K562 (cell line): Measurements from ENCODE around the gene TMEM63C. TPM values are rescaled to one million over a fixed set of nuclear protein-coding genes. Genes with fewer than 3 reads are reported as not detected.

Source experiments
- ATAC-seq: fragments of 200-7000 bp; cut with Tn5 transposase; 3 replicates; pipeline ENCODE4 v1.9.1; 2020; ENCODE audit warnings: moderate library complexity
- BruUV-seq: library from RNA; stranded (reverse); fragments of 400-500 nt; replicated peaks from 2 replicates; lab custom pipeline; 2021; lab: Mats Ljungman, UMichigan
- CTCF ChIA-PET: fragments of 300-600 bp; formaldehyde crosslinking; extraction: SDS; loops from one replicate; lab custom pipeline; 2021; ENCODE audit warnings: low intra/inter-chr PET ratio; lab: Yijun Ruan, JAX
- POLR2A ChIA-PET: fragments of 300-600, 350-650 bp; sonication (Branson Sonifier 250); formaldehyde crosslinking; extraction: SDS; loops from one replicate; lab custom pipeline; 2021; ENCODE audit warnings: antibody characterized with exemption, inconsistent platforms; lab: Yijun Ruan, JAX
- DNase-seq, 4 experiments: peaks; one replicate each; pipeline versions ENCODE4 v3.0.0 to v3.0.0-alpha.2; 2011 to 2018; ENCODE audit warnings: low spot score in 3 of 4, mixed read lengths in 3 of 4; ENCODE audit errors: extremely low read depth in 1 of 4
- FAIRE-seq: peaks from 2 replicates; lab custom pipeline; 2011; peaks lifted over from hg19 to GRCh38; lab: Jason Lieb, UNC
- H2AFZ ChIP-seq: 2 replicates; pipeline ENCODE4 v1.6.0; 2011; ENCODE audit warnings: low read depth, low read length, control low read depth, inconsistent platforms
- H3K27ac ChIP-seq: fragments of 200-600 bp; 3 replicates; pipeline ENCODE4 v1.8.0; 2011; ENCODE audit warnings: low read depth, mild to moderate bottlenecking, control low read depth, inconsistent platforms, low read length, moderate library complexity, mixed read lengths; ENCODE audit errors: extremely low read depth
- H3K27me3 ChIP-seq, 2 experiments: fragments of 300-600 bp in 1 of 2; 2 replicates in 1 of 2; 3 replicates in 1 of 2; pipeline versions ENCODE4 v1.6.0 to v1.8.0; 2011; ENCODE audit warnings: inconsistent platforms in 2 of 2, low read length in 2 of 2, mild to moderate bottlenecking in 1 of 2, mixed read lengths in 1 of 2, moderate library complexity in 1 of 2; ENCODE audit not compliant: control insufficient read depth in 2 of 2, insufficient read depth in 2 of 2
- H3K36me3 ChIP-seq: fragments of 300-600 bp; 3 replicates; pipeline ENCODE4 v1.8.0; 2011; ENCODE audit warnings: mild to moderate bottlenecking, low read length, inconsistent platforms; ENCODE audit not compliant: control insufficient read depth, insufficient read depth
- H3K4me1 ChIP-seq, 2 experiments: fragments of 200-600 bp in 1 of 2; replicated peaks in 1 of 2; 2 replicates in 1 of 2; 3 replicates in 1 of 2; pipeline versions ENCODE4 v1.5.1 to v1.8.0; 2011; ENCODE audit warnings: inconsistent platforms in 2 of 2, low read length in 2 of 2, mild to moderate bottlenecking in 1 of 2, mixed read lengths in 1 of 2, moderate library complexity in 1 of 2; ENCODE audit not compliant: control insufficient read depth in 2 of 2, insufficient read depth in 2 of 2
- H3K4me2 ChIP-seq: 2 replicates; pipeline ENCODE4 v1.6.1; 2011; ENCODE audit warnings: low read length, control low read depth, inconsistent platforms, mixed read lengths; ENCODE audit not compliant: insufficient read depth
- H3K4me3 ChIP-seq: fragments of 200-600 bp; sonication (generic), shearing (Covaris generic); 2 replicates; pipeline ENCODE4 v1.5.1; 2016; ENCODE audit warnings: control low read depth, inconsistent platforms
- H3K79me2 ChIP-seq: fragments of 200-600 bp; 3 replicates; pipeline ENCODE4 v1.8.0; 2011; ENCODE audit warnings: low read length, inconsistent platforms; ENCODE audit not compliant: control insufficient read depth, insufficient read depth
- H3K9ac ChIP-seq, 2 experiments: 2 replicates each; pipeline versions ENCODE4 v1.6.0 to v1.6.1; 2011; ENCODE audit warnings: low read depth in 2 of 2, low read length in 2 of 2, control low read depth in 1 of 2, inconsistent platforms in 1 of 2, mild to moderate bottlenecking in 1 of 2, mixed read lengths in 1 of 2; ENCODE audit not compliant: insufficient read depth in 1 of 2
- H3K9me1 ChIP-seq: one replicate; pipeline ENCODE4 v1.6.0; 2011; ENCODE audit warnings: inconsistent platforms, mild to moderate bottlenecking, low read length, moderate library complexity; ENCODE audit not compliant: control insufficient read depth, insufficient read depth
- H3K9me3 ChIP-seq: replicated peaks from 2 replicates; pipeline ENCODE4 v1.5.1; 2011; ENCODE audit warnings: low read depth, low read length, inconsistent platforms; ENCODE audit not compliant: control insufficient read depth, insufficient read depth
- H4K20me1 ChIP-seq: replicated peaks from 2 replicates; pipeline ENCODE4 v1.6.1; 2011; ENCODE audit warnings: low read length, inconsistent platforms, mixed read lengths; ENCODE audit not compliant: control insufficient read depth, insufficient read depth
- GTF2F1 ChIP-seq: IDR thresholded peaks from 2 replicates; pipeline ENCODE4 v1.6.1; 2011; ENCODE audit warnings: low read depth, low read length, improper control_type of control experiment
- HDAC3 ChIP-seq: fragments of 450-650 bp; IDR thresholded peaks from 2 replicates; pipeline ENCODE4 v1.6.1; 2018; ENCODE audit warnings: borderline replicate concordance, mild to moderate bottlenecking, moderate library complexity; ENCODE audit not compliant: partially characterized antibody
- HDAC6 ChIP-seq: IDR thresholded peaks from 2 replicates; pipeline ENCODE4 v1.6.1; 2012; ENCODE audit warnings: low read depth, mild to moderate bottlenecking, control low read depth, inconsistent platforms, low read length, moderate library complexity
- HNRNPK ChIP-seq: fragments of 200-400 bp; formaldehyde crosslinking; IDR thresholded peaks from one replicate; pipeline ENCODE4 v1.6.1; 2018; ENCODE audit warnings: mild to moderate bottlenecking, low read depth, low read length; ENCODE audit not compliant: poor library complexity, severe bottlenecking
- HOXB6 ChIP-seq: fragments of 250-450 bp; sonication (Bioruptor Pico); IDR thresholded peaks from 2 replicates; pipeline ENCODE4 v1.5.1; 2022; ENCODE audit warnings: mild to moderate bottlenecking, borderline replicate concordance
- KDM5B ChIP-seq: fragments of 200-600 bp; sonication (generic); IDR thresholded peaks from 2 replicates; pipeline ENCODE4 v1.6.1; 2012; ENCODE audit warnings: low read depth, mild to moderate bottlenecking, moderate library complexity, low read length, control low read depth, inconsistent platforms; ENCODE audit not compliant: insufficient replicate concordance
- SAFB ChIP-seq: fragments of 200-400 bp; formaldehyde crosslinking; IDR thresholded peaks from 2 replicates; pipeline ENCODE4 v1.6.1; 2017; ENCODE audit warnings: low read depth, low read length, borderline replicate concordance
- SNRNP70 ChIP-seq: fragments of 200-400 bp; formaldehyde crosslinking; optimal IDR thresholded peaks from 2 replicates; pipeline ENCODE3; 2017; ENCODE audit warnings: low read depth, low read length
- TAF7 ChIP-seq: fragments of 450-650 bp; IDR thresholded peaks from 2 replicates; pipeline ENCODE4 v1.6.1; 2016; ENCODE audit warnings: missing genetic modification characterization, missing compliant biosample characterization
- ZC3H4 ChIP-seq: sonication (generic); formaldehyde crosslinking; IDR thresholded peaks from 2 replicates; pipeline ENCODE4 v1.9.0; 2021; ENCODE audit warnings: missing genetic modification reagents, borderline replicate concordance
- ZNF589 ChIP-seq: fragments of 200-800 bp; sonication (Bioruptor generic); IDR thresholded peaks from 2 replicates; pipeline ENCODE4 v1.6.1; 2016; ENCODE audit warnings: low read depth, missing genetic modification characterization, missing compliant biosample characterization
- WGBS: fragments of 100-300 bp; shearing (Covaris generic); methylation state at CpG from one replicate; pipeline ENCODE4 v1.1.6; 2016; ENCODE audit warnings: low coverage, mixed read lengths; ENCODE audit not compliant: insufficient coverage; ENCODE audit errors: missing lambda C conversion rate; 5-methylcytosine and 5-hydroxymethylcytosine counted together
- in situ Hi-C: fragments of 300-500 bp; cut with MboI; formaldehyde crosslinking; loops from 4 replicates; pipeline ENCODE4 v1.15.0; 2018; ENCODE audit warnings: inconsistent platforms, mixed read lengths
- intact Hi-C: fragments of 100-400 bp; cut with micrococcal nuclease; formaldehyde crosslinking; loops from 2 replicates; pipeline ENCODE4 v1.14.2; 2022
- polyA plus RNA-seq, 8 experiments: library from polyadenylated mRNA; depleted of rRNA in 4 of 8; stranded (reverse) in 5 of 8; unstranded in 3 of 8; fragments of >200 nt; fragmentation: Nextera tagmentation in 2 of 8; fragmentation: Illumina TruSeq in 1 of 8; extraction: Ambion mirVana in 2 of 8; extraction: Trizol in 1 of 8; gene quantifications; 2 replicates each; pipeline versions ENCODE4 v1.2.1 to v1.2.3, GENCODE V29; 2011 to 2014; ENCODE audit warnings: inconsistent platforms in 1 of 8, missing spikeins in 1 of 8
- total RNA-seq, 7 experiments: library from RNA; depleted of rRNA in 6 of 7; stranded (reverse); fragments of >200 nt in 6 of 7; fragmentation: Illumina TruSeq in 2 of 7; extraction: Trizol in 2 of 7; gene quantifications; 2 replicates each; pipeline versions ENCODE4 v1.2.1 to v1.2.3, GENCODE V29; 2011 to 2021; ENCODE audit warnings: low replicate concordance in 1 of 7
- TF ChIP-seq, protein P1 (sequence below): fragments of 200-800 bp; sonication (Bioruptor generic); IDR thresholded peaks from 2 replicates; pipeline ENCODE4 v1.6.1; 2017; ENCODE audit warnings: missing genetic modification characterization, missing compliant biosample characterization

The TMEM63C gene
- total and polyA plus RNA-seq, 9 of the 15 experiments (the other 6 are each of a cell fraction or from before 2014, with no cell fraction given) = 0.07 TPM; not detected in 8

DNA sequence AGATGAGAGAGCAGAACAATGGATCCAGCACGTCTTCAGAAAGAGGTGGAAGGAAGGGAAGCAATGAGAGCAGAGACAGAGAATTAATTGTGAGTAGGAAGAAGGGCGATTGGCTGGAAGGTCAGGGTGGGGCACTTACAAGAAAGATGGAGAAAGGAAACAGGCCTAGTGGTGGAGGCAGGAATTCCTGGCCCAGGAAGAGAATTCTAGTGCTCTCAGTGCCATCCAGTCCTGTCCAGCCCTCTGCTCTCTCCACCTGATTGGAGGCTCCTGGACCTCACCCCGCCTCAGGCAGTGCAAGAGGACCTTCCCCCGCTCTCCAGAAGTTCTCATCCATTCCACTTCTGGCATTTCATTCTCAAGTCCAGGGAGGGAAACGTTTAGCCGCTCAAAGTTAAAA is 46.5 kb downstream of the TMEM63C start:
- FAIRE-seq (no peak), ATAC-seq (no peak), DNase-seq (peak in 1 of 4 experiments; percentile 19)
- no peak overlapping the region for H3K4me2 ChIP-seq
- no peaks in the 10 kb centered on the region for H4K20me1 ChIP-seq
- no peak overlapping the region for H3K27ac ChIP-seq
- no peaks in the 10 kb centered on the region for H3K9me1 ChIP-seq
- H3K9me3 ChIP-seq = no peaks in the 10 kb centered on the region
- ChIA-PET POLR2A (interaction anchor here (1.1 kb wide), 1 partner anchor 15 kb away, joined by 3 read pairs; no protein-coding TSS in a partner anchor), CTCF (no interaction called here)
- TF ChIP-seq SNRNP70 (no peak), KDM5B (no peak), ZC3H4 (CRISPR knock-in tag) (no peak), ZNF589 (CRISPR knock-in tag) (no peak), TAF7 (tag) (no peak), HNRNPK (no peak)
- H2AFZ ChIP-seq = no peak overlapping the region
- H3K4me3 ChIP-seq = no peak overlapping the region
- no peak overlapping the region for H3K9ac ChIP-seq
- BruUV-seq = no TSS peak
- 8% methylated on average over 5 of the region's 6 CpGs for WGBS
- intact Hi-C loops (no loop called here), in situ Hi-C loops (no loop called here)
- H3K27me3 ChIP-seq = peaks cover 5 to 28% of the 10 kb centered on the region in 2 experiments; a peak in 4 of 5 replicates
- no peaks in the 10 kb centered on the region for H3K79me2 ChIP-seq
- no peaks in the 10 kb centered on the region for H3K4me1 ChIP-seq
- H3K36me3 ChIP-seq = no peaks in the 10 kb centered on the region

DNA sequence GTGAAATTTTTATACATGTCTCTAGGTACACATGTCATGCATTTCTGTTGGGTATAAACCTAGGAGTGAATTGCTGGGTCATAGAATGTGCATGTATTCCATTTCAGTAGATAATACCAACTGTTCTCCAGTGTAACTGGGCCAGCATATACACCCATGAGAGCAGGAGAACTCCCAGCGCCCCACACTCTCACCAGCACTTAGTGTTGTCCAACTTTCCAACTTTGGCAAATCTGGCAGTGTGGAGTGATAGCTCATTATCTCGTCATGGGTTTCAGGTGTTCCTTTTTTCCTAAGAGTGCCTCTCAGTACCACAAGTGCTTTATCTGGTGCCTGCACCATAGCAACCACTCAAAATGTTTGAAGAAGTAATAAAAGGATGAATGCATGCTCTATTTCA is 49.3 kb downstream of the TMEM63C start:
- FAIRE-seq = no peak
- Histone ChIP-seq H3K4me2 (no peak overlapping the region), H4K20me1 (no peaks in the 10 kb centered on the region), H3K79me2 (no peaks in the 10 kb centered on the region), H3K4me3 (no peak overlapping the region), H3K9me3 (no peaks in the 10 kb centered on the region), H3K27me3 (peaks cover 5 to 27% of the 10 kb centered on the region in 2 experiments; a peak in 4 of 5 replicates), H3K36me3 (no peaks in the 10 kb centered on the region), H3K4me1 (no peaks in the 10 kb centered on the region), H3K9ac (no peak overlapping the region), H3K9me1 (no peaks in the 10 kb centered on the region), H3K27ac (no peak overlapping the region), H2AFZ (no peak overlapping the region)
- ATAC-seq = no peak
- CTCF ChIA-PET = no interaction called here
- POLR2A ChIA-PET = no interaction called here
- 0% methylated on average over 2 of the region's 2 CpGs for WGBS
- BruUV-seq = no TSS peak
- TF ChIP-seq HOXB6 = no peak
- TF ChIP-seq HDAC3 = no peak
- TF ChIP-seq GTF2F1 = no peak
- TF ChIP-seq, protein P1, sequence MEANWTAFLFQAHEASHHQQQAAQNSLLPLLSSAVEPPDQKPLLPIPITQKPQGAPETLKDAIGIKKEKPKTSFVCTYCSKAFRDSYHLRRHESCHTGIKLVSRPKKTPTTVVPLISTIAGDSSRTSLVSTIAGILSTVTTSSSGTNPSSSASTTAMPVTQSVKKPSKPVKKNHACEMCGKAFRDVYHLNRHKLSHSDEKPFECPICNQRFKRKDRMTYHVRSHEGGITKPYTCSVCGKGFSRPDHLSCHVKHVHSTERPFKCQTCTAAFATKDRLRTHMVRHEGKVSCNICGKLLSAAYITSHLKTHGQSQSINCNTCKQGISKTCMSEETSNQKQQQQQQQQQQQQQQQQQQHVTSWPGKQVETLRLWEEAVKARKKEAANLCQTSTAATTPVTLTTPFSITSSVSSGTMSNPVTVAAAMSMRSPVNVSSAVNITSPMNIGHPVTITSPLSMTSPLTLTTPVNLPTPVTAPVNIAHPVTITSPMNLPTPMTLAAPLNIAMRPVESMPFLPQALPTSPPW (CRISPR knock-in tag) = no peak
- TF ChIP-seq HDAC6 = no peak
- TF ChIP-seq SAFB = no peak
- no peak for DNase-seq
- in situ Hi-C loops = no loop called here
- intact Hi-C loops = no loop called here
